HG03039 (cell line): Measurements from ENCODE around the gene IFT88.
"Not testable (repeated sequence)": the region's sequence is repeated elsewhere in the genome, so short reads cannot be mapped to it uniquely, and the experiment has no call there.

ENCODE experiments used
- ATAC-seq: cut with Tn5 transposase; IDR thresholded peaks from one replicate; pipeline ENCODE4 v1.9.1; 2021; ENCODE audit warnings: mild to moderate bottlenecking, moderate library complexity; ENCODE audit not compliant: unreplicated experiment

Gene IFT88

GRCh38 chr13:20623000-20623399, 56.0 kb downstream of the IFT88 start:
- ATAC-seq, result no peak

DNA sequence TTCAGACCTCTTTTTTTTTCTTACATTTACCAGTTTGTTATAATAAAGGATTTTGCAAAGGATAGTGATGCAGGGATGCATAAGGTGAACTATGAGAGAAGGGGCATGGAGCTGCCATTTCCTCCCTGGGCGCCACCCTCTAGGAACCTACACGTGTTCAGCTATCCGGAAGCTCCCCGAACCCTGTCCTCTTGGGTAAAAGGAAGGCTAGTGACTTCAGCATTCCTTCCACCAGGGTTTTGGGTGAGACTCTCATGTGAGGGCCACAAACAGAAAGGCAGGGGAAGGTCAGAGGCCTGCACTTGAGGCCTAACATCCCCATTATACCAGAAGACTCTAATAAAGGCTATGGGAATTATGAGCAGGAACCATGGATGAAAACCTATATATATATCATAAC, 57.3 kb downstream of the IFT88 start:
- no peak for ATAC-seq

DNA sequence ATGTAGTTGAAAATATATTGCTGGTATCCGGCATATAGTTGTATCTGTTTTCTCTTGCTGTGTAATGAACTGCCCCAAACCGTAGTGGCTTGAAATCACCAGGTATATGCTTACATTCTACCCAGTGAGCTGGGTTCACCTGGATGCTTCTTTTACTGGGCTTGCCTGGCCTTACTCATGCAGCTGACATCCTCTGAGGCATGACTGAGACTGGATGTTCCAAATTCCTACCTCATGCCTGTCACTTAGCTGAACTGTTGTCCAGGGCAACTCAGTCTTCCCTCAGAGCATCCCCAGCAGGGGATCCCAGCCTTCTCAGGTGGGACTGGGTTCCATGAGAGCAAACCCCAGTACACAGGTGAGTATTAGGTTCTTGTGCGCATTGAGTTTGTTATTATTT, 66.8 kb downstream of the IFT88 start:
- no peak for ATAC-seq

DNA sequence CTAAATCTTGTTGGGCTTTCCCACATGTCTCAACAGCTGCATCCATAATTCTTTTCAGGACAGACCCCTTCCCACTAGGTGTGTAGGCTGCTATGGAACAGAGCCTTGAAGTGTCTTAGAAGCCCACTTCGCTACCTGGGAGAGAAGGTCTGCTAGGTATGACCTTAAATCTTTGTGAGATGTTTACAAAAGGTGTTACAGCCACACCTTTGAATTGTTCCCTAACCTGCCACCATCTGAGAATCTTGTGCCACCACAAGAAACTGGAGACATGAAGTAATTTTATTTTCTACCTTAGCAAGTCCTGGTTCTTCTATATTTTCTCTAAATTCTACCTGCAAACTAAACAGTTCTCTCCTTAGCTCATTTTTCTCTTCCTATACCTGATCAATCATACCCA, 69.1 kb downstream of the IFT88 start:
- ATAC-seq, result no peak

DNA sequence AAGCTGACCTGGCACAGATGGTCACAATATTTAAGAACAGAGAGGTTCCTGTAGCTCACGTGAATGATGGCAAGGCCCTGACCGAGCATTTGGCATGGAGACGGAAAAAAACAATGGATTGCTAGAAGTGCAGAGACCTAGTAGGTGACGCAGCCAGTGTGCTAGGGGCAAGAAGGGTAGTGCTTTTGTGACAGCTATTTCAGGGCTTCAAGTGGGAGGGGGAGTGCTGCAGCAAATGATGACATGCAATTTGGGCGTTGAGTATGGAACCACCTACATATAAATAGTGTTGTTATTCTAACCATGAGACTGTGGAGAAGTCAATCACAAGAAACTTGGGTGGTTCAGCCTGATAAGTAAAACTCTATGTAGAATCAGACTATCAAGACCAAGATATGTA, 70.9 kb downstream of the IFT88 start:
- ATAC-seq, result no peak

GRCh38 chr13:20647758-20648157, 80.8 kb downstream of the IFT88 start:
- no peak for ATAC-seq

DNA sequence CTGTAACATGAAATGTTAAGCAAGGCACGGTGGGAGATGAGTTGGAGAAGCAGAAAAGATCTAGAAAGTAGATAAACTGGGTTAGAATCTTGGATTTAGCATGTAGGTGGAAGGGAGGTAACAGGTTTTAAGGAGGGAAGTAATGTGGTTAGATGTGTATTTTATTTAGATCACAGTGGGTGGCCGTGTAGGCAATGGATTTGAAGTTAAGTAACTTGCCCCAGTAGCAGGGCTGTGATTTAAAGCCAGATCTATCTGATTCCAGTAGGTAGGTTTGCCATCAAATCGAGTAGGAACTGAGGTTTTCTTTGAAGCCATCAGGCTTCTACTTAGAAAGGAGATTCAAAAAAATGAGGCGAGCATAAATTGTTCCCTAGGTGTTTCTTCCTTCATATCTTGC, 86.0 kb downstream of the IFT88 start:
- ATAC-seq, result no peak

DNA sequence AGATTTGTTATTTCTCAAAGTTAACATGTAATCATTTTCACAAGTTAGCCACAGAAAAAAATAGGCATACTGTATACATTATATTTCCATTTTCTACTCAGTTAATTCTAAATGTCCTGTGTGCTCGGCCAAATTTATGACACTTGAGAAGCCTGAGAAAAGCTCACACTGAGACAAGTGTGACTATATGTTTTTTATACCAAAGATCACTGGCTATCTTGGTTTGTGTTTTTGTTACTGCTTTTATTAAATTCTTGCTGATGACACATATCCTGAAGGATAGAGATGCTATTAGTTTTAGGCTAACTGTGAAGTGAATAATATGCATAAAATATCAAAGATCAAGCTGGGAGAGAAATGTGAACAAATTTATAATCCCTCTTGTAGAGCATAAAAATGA, 87.2 kb downstream of the IFT88 start:
- ATAC-seq, result no peak

- ATAC-seq, result no peak
Measured at GRCh38 chr13:20658451-20659040, 91.6 kb downstream of the IFT88 start.

DNA sequence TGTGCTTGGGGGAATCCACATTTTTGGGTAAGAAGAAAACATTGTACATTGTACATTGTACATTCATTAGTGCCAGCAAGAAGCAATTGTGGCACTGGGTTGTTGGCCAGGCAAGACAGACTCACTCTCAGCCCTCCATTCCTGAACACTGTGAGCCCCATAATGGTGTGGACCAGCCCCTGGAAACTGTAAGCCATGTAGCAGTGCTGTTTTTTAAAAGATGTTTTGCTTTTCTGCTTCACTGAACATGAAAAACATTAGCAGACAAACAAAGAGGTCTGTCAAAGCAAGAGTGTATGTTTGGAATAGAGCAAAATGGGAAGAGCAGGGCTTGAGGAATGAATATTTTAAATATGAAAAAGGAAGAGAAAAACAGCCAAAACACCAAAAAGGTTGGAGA, 97.4 kb downstream of the IFT88 start:
- ATAC-seq, result no peak

- ATAC-seq, result no peak
Measured at GRCh38 chr13:20666948-20667347, 100.0 kb downstream of the IFT88 start.

DNA sequence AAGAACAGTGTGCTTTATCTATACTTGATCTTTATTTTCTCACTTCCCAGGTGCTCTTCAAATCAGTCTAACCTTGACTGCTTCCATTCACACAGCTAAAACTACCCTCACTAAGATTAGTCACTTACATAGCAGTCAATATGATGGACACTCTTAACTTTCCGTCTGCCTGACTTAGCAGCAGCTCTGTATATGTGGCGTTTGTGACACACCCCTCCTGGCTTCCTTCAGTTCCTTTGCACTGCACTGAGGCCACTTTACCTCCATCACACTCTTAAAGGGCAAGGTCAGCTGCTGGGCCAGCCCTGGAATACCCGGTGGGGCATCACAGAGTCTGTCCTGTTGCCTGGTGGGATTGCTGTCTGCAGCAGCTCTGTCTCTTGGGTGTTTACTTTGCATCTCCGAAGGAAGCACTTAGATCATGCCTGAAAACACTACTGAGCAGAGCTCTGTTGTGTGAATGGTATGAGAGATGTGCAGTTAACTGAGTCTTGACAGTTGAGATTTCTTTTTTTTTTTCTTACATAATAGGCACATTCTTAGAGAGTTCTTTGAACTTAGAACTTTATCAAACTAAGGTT, 101.0 kb downstream of the IFT88 start:
- no peak for ATAC-seq

- no peak for ATAC-seq
Measured at GRCh38 chr13:20669162-20669561, 102.2 kb downstream of the IFT88 start.

GRCh38 chr13:20671789-20672188, 104.8 kb downstream of the IFT88 start:
- ATAC-seq, result no peak

DNA sequence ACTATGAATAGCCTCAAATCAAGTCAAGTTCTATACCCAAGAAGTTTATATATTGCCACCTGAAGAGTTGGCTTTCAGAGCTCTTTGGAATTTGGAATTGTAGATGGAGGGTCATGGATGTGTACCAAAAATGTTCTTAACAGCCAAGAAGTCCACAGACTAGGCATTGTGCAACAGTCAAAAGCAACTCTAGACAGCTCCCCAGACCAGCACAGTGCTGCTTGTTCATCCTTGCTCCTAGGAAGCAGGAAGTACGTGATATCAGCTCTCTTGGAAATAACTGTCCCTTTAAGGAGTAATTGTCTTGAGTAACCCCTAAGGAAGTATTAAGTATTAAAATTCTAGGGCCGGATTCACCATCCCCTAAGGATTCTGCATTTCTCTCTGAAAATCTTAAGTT, 105.8 kb downstream of the IFT88 start:
- ATAC-seq, result no peak

DNA sequence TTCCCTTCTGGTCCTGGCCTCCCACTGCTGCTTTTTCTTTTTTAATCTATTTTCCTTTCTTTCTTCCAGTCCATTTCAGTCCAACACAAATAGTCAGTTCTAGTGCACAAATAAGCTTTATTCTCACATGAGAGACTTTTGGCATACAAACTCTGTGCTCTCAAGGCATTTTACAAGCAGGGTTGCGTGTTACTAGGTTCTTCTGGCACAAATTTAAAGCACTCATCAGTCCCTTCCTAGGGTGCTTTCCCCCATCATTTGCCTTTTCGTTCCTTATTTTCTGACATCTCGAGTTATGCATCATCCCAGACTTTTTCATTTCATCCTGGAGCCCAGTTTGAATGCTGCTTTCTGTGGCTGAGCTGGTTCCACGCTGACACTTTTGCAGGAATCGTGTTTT, 106.8 kb downstream of the IFT88 start:
- no peak for ATAC-seq

DNA sequence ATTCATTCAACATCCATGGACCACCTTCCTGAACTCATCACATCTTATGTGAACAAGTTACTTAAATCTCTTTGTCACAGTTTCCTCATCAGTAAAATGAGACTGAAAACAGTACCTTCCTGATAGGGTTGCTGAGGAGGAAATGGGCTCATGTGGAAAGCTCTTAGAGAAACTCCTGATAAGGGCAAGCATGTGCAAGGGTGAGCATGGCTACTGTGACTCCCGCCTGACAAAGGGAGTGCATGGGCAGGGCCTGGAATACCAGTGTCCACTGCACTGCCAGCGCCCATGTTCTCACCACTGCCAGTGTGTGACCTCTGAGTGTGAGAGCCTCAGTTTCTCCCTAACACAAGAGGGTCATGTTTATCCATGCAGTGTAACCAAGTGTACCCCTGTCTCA, 109.3 kb downstream of the IFT88 start:
- ATAC-seq, result no peak

- ATAC-seq, result not testable (repeated sequence)
Measured at GRCh38 chr13:20678606-20679005, 111.6 kb downstream of the IFT88 start.

DNA sequence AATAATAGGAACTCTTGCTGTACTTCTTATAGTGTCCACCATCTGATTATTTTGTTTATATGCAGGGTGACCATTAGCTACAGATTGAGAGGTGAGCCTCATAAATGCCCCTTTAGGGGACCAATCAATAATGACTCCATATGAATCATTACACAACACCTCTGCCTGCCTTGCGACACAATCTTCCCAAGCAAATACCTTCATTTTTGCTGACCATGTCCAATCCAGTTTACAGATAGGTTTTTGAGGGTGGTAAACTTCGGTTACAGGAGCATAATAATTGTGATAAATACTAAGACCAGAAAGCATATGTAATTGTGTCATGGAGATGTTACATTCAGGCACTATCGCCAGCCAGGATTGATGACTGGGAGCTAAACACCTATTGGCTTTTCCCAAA, 112.9 kb downstream of the IFT88 start:
- no peak for ATAC-seq

DNA sequence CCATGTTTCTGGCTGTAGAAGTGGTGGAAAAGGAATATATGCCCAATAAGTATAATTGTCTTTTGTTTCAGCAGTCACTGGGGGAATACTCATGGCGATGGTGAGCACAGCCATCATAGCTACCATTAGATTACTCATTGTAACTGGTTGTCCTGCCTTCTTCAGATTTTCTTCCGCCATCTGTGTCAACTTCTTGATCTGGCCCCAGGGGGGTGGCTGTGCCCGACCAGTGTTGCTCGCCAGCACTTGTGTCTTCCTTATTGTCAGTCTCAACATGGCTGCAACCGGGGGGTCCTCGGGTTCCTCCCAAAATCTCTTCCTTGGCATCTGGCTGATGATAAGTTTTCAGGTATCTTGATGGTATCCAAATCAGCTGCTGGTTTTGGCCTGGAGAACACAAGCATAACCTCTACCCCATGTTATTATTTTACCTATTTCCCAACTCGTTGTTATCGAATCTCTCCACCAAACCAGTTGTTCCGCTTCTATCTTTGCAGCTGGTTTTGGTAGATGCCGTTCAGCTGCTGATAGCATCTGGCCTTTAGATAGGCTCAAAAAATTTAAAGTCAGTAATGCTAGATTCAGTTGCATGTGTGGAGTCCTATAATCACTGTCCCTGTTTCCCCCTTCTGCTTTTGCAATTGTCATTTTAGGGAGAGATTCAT, 113.6 kb downstream of the IFT88 start:
- no peak for ATAC-seq

DNA sequence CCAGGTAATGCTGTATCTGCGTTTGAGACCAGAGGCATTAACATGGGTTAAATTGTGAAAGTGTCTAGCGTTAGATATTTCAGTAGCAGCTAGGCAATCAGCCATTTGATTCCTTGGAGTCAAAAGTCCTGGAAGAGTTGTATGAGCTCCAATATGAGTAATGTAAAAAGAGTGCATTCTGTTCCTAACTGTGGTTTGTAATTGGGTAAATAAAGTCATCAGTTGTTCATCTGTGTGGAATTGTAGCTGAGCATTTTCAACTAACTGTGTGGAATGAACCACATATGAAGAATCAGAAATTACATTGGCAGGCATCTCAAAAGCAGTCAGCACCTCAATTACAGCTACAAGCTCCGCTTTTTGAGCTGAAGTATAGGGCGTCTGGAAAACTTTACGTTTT, 114.5 kb downstream of the IFT88 start:
- not testable (repeated sequence) for ATAC-seq

DNA sequence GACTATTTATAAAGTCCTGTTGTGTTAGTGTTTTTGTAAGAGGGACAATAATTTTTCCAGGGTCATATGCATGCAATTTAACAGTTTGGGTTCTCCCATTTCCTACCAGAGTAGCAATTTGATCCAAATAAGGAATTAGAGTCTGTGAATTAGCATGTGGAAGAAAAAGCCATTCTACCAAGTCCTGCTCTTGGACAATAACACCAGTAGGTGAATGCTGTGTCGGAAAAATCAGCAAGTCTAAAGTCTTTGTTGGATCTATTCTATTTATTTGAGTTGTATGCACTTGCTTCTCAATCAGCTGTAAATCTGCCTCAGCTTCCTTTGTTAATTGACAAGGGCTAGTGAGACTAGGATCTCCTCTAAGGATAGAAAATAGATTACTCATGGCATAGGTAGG, 115.1 kb downstream of the IFT88 start:
- no peak for ATAC-seq

- ATAC-seq, result no peak
Measured at GRCh38 chr13:20684041-20684440, 117.1 kb downstream of the IFT88 start.
